ENCODE data around the gene CTSV.
"Not testable (repeated sequence)": the region's sequence is repeated elsewhere in the genome, so short reads cannot be mapped to it uniquely, and the experiment has no call there.

CTSV gene

GRCh38 chr9:97038611-97039513, at the start of gene CTSV:
TSS of gene CTSV (minus strand) at chr9:97039142. CDS start at chr9:97038043, 1,099 bp downstream.
- peak; percentile 85 for DNase-seq

GRCh38 chr9:97087668-97088215, 48.8 kb upstream of the CTSV start:
- DNase-seq = not testable (repeated sequence)

- DNase-seq = not testable (repeated sequence)
Measured at GRCh38 chr9:97084562-97084991, 45.6 kb upstream of the CTSV start.

GRCh38 chr9:97078362-97078761, 39.4 kb upstream of the CTSV start:
- no peak for DNase-seq

- no peak for DNase-seq
Measured at GRCh38 chr9:97077452-97078295, 38.7 kb upstream of the CTSV start.

- DNase-seq = not testable (repeated sequence)
Measured at GRCh38 chr9:97076731-97077451, 37.9 kb upstream of the CTSV start.

GRCh38 chr9:97076238-97076637, 37.3 kb upstream of the CTSV start:
- DNase-seq = no peak

GRCh38 chr9:97075289-97075985, 36.5 kb upstream of the CTSV start:
- DNase-seq = no peak

- DNase-seq = no peak
Measured at GRCh38 chr9:97073506-97073905, 34.6 kb upstream of the CTSV start.

GRCh38 chr9:97072285-97072776, 33.4 kb upstream of the CTSV start:
- no peak for DNase-seq

GRCh38 chr9:97070325-97070724, 31.4 kb upstream of the CTSV start:
- not testable (repeated sequence) for DNase-seq

GRCh38 chr9:97067490-97067889, 28.5 kb upstream of the CTSV start:
- DNase-seq = no peak

GRCh38 chr9:97064176-97064575, 25.2 kb upstream of the CTSV start:
- DNase-seq = no peak

GRCh38 chr9:97060796-97061195, 21.9 kb upstream of the CTSV start:
- no peak for DNase-seq

- no peak for DNase-seq
Measured at GRCh38 chr9:97059626-97060025, 20.7 kb upstream of the CTSV start.

- no peak for DNase-seq
Measured at GRCh38 chr9:97057651-97058050, 18.7 kb upstream of the CTSV start.

- DNase-seq = not testable (repeated sequence)
Measured at GRCh38 chr9:97055891-97056290, 16.9 kb upstream of the CTSV start.

- no peak for DNase-seq
Measured at GRCh38 chr9:97053717-97054116, 14.8 kb upstream of the CTSV start.

- no peak for DNase-seq
Measured at GRCh38 chr9:97052735-97053134, 13.8 kb upstream of the CTSV start.

- DNase-seq = peak; percentile 13
Measured at GRCh38 chr9:97046228-97046627, 7.3 kb upstream of the CTSV start.

- DNase-seq = no peak
Measured at GRCh38 chr9:97045300-97045699, 6.4 kb upstream of the CTSV start.

- DNase-seq = no peak
Measured at GRCh38 chr9:97041898-97042297, 3.0 kb upstream of the CTSV start.
